ENCODE measurements around the gene GDF15.

Gene GDF15

DNA sequence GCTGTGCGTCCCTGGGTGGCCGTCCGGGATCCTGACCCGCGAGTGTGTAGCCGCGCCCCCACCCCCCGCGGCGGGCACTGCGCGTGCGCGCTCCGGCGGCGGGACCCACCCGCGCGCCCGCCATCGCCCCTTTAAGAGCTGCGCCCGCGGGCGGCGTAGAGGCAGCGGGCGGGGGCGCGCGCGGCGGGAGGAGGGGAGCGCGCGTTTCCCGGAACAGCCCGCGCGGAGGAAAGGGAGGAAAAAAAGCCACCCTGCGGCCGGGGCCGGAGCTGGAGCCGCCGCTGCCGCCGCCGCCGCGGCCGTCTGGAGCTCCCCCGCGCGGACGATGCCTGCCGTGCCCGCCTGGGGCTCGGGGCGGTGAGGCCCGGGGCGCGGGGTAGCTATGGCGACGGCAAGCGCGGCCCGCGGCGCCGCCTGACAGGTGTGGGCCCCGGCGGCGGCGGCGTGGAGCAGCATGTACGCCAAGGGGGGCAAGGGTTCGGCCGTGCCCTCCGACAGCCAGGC, 33.3 kb downstream of the GDF15 start, which contains the start of gene SSBP4:
TSS of gene SSBP4 (plus strand) at position 204 of the 504 bp plus-strand sequence. CDS start at position 455, 251 bp downstream.
- DNase-seq (ENCODE audit: low read depth), result peak; percentile 56

GRCh38 chr19:18419699-18420460, 33.9 kb downstream of the GDF15 start:
- DNase-seq (ENCODE audit: low read depth), result no peak

- no peak for DNase-seq (ENCODE audit: low read depth)
Observed at GRCh38 chr19:18420930-18421329, 35.0 kb downstream of the GDF15 start.

- no peak for DNase-seq (ENCODE audit: low read depth)
Observed at GRCh38 chr19:18421371-18421959, 35.5 kb downstream of the GDF15 start.

- no peak for DNase-seq (ENCODE audit: low read depth)
Observed at GRCh38 chr19:18422530-18423191, 36.7 kb downstream of the GDF15 start.

DNA sequence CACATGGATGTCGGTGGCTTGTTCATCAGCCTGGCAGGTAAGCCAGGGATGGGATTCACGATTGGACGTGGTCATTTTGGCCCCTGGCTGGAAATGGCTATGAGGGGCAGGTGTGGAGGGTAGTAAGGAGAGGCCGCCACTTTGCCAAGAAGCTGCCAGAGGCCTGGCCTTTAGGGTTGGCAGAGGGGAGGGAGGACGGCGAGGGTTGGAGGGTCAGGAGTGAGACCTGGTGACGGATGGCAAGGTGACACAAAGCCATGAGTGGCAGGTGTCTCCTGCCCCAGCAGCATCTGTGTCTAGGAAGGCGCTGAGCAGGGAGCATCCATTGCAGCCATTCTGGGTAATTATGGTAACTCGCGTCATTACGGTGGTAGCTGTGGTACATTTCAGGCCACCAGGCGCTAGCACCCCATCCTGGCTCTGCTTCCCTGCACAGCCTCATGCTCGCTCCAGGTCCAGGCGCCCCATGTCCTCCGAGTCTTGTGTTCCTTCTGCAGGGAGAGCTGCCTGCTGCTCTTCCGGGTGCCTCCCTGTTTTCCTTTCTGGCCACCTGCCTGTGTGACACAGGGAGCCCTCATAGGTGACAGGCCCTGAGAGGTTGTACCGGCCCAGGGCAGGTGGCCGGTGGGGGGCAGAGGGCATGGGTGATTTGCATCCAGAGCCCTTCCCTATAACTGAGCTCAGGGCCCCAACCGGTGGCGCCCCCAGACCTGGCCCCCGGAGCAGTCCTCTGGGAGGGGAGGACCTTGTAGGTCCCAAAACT, 37.5 kb downstream of the GDF15 start:
- no peak for DNase-seq (ENCODE audit: low read depth)

DNA sequence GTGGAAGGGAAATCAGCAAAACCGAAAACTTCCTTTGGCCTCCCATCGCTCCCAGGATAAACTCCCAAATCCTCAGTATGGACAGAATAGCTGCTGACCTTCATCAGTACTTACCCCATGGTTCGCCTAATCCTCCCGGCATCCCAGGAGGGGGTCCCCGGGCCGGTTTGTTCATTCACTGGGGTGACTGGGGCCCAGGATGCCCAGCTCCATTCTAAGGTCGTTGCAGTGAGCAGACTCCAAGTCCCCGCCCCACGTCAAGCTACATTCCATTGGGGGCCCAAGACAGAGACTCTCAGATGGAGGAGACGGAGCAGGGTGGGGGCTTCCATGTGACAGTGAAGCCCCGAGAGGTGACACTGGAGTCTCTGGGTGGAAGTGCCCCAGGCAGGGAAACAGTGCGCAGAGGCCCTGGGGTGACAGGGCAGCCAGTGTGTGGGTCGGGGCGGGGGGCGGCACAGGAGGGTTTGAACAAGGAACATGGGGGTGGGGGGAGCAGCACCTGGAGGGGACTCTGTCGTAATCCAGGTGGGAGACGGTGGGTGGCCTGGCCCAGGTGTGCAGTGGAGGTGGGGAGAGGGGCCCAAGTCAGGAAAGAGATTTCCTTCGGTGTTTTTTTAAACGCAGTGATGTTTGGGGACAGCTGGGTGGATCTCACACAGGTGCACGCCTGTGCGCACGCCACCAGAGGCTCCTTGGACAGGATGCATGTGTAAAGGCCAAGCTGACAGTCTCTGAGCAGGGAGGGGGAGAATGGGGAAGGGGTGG, 38.3 kb downstream of the GDF15 start:
- DNase-seq (ENCODE audit: low read depth), result no peak

DNA sequence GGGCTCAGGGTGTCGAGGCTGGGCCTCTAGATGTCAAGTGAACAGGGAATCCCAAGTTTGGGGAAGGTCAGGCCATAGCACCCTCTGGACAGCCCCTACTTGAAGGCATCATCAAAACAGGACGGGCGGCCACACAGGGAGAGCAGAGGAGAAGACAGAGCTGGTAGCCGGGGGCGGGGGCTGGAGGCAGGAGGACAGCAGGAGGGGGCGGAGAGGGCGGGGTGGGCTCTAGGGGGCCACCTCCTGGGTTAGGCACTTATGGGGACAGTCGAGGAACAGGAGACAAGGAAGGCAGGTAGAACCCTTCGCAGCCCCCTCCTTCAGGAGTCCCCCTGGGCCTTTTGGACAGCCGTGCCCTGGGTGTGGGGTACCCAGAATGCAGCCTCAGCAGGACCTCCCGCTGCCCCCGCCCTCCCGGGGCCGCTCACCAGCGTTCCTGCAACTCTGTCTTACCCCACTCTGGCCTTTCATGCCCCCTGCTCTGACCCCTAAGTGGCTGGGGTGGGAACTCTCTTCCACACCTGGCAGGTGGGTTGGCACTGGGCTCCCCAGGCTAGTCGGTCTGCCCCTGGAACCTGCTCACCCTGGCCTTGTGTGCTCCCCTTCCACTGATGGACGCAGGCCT, 39.0 kb downstream of the GDF15 start:
- no peak for DNase-seq (ENCODE audit: low read depth)

GRCh38 chr19:18425515-18426415, 39.8 kb downstream of the GDF15 start:
- DNase-seq (ENCODE audit: low read depth), result no peak

DNA sequence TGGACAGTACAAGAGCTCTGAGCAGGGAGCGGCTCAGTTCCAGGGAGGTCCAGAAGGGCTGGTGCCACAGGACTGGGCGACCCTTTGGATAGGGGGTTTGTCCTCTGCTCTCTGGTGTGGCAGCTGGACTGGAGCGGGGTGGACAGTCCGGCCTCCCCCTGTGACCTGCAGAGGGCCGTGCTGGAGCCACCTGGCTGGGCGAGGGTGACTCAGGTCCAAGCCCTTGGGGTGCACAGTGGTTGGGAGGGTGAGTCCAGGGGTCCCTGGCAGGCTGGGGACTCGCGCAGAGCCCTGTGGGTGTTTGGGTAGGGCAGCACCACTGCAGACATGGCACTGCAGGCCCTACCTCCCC, 40.4 kb downstream of the GDF15 start:
- DNase-seq (ENCODE audit: low read depth), result no peak

GRCh38 chr19:18427080-18427742, 41.3 kb downstream of the GDF15 start:
- no peak for DNase-seq (ENCODE audit: low read depth)

DNA sequence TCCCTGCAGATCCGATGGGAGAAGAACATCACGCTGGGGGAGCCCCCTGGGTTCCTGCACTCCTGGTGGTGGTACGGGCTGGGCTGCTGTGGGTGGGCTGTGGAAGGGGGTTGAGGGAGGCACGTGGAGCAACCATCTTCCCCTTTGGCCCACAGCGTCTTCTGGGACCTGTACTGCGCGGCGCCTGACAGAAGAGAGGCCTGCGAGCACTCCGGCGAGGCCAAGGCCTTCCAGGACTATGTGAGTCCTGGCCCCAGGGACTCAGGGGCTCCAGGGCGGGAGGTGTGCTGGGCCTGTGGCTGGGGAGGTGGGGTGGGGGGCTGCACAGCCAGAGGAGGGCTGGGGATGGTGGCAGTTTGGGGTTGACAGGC, 41.8 kb downstream of the GDF15 start:
- DNase-seq (ENCODE audit: low read depth), result no peak

- DNase-seq (ENCODE audit: low read depth), result no peak
Observed at GRCh38 chr19:18428173-18428786, 42.3 kb downstream of the GDF15 start.

- DNase-seq (ENCODE audit: low read depth), result peak; percentile 66
Observed at GRCh38 chr19:18428787-18429674, 43.1 kb downstream of the GDF15 start.

GRCh38 chr19:18429717-18430416, 43.9 kb downstream of the GDF15 start:
- DNase-seq (ENCODE audit: low read depth), result no peak

DNA sequence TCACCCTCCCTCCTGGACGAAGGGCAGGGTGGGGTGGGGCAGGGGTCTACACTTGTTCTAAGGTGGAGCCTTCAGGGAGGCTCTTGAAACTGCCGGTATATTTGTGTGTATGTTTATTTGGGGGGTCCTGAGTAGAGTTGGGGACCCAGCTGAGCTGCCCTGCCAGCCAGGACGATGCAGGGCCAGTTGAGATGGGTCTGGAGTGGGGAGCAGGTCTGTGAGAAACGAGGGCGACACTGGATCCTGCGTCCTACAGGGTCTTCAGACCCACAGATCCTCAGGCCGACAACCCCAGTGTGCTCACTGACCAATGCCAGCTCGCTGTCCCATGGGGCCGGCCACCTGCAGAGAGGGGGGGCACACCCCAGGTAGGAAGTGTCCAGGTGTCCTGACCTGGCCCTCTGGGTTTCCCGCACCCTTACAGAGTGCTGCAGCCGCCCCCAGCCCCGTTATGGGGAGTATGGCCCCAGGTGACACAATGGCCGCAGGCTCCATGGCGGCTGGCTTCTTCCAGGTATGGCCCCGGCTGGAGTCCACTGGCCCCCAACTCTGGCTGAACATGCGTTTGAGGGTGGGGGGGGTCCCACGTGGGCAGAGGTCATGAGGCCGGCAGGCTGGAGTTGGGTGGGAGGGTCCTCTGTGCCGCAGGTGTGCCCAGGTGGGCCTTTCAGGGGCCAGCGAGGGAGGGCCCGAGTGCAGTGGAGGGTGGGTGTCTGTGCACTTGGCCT, 44.6 kb downstream of the GDF15 start:
- DNase-seq (ENCODE audit: low read depth), result no peak
